Hematopoietic multipotent progenitor cell treated with erythropoietin and hydrocortisone succinate and interleukin-3 and kit ligand, for 4 days (in vitro differentiated cells): ENCODE data around the gene EVI5.
"Not testable (repeated sequence)": the region's sequence is repeated elsewhere in the genome, so short reads cannot be mapped to it uniquely, and the experiment has no call there.

Source experiments
- DNase-seq: peaks from one replicate; pipeline ENCODE4 v3.0.0-alpha.2; 2015

The EVI5 gene

DNA sequence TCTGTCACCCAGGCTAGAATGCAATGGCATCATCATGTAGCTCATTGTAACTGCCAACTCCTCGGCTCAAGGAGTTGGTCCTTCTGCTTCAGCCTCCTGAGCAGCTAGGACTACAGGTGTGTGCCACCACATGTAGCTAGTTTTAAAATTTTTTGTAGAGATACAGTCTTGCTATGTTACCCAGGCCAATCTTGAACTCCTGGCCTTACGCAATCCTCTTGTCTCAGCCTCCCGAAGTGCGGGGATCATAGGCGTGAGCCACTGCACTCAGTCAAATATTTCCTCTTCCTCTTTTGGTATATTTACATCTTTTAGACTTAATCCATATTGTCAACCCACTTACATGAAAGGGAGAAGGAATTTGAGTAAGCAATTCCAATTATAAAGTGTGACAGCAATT lies 121.1 kb downstream of the EVI5 start:
- DNase-seq, result peak; percentile 29

DNA sequence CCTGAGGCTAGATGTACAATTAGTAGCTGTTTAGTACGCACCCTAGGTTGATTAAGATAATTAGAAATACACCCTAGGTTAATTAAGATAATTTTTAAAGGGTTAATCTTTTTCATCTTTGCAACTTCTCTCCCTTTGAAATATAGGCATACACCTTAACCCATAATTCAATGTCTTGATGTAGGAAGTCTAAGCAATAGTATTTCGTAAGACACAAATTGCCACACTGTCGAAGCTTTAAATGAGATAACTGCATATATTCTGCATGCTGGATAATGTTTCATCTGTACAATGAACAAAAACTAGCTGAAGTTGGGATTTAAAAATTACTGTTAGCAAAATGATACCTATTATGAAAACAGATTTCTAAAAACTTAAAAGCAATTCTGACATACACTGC lies 122.9 kb downstream of the EVI5 start:
- peak; percentile 14 for DNase-seq

DNA sequence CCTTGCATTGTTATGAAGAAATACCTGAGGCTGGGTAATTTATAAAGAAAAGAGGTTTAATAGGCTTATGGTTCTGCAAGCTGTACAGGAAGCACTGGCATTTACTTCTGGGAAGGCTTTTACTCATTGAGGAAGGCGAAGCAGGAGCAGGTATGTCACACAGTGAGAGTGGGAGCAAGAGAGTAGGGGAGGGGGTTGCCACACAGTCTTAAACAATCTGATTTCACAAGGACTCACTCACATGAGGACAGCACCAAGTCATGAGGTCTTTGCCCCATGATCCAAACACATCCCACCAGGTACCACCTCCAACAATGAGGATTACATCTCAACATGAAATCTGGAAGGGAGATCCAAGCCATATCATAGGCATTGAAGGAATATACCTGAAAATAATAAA lies 127.2 kb downstream of the EVI5 start:
- no peak for DNase-seq

DNA sequence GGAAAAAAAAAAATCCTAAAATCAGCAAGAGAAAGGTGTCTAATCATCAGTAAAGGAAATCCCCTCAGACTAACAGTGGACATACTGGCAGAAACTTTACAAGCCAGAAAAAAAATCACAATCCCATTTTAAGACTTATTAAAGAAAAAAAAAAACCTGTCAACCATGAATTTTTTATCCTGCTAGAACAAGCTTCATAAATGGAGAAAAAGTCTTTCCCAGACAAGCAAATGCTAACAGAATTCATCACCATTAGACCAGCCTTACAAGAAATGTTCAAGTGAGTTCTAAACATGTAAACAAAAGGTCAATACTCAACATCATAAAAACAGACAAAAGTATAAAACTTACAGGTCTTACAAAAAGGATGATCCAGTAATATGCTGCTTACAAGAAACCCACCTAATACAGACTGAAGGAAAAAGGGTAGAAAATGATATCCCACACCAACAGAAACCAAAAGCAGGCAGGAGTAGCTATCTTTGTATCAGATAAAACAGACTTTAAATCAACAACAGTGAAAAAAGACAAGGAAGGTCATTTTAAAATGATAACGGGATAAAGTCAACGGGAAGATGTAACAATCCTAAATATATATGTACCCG lies 129.6 kb downstream of the EVI5 start:
- DNase-seq, result peak; percentile 3

DNA sequence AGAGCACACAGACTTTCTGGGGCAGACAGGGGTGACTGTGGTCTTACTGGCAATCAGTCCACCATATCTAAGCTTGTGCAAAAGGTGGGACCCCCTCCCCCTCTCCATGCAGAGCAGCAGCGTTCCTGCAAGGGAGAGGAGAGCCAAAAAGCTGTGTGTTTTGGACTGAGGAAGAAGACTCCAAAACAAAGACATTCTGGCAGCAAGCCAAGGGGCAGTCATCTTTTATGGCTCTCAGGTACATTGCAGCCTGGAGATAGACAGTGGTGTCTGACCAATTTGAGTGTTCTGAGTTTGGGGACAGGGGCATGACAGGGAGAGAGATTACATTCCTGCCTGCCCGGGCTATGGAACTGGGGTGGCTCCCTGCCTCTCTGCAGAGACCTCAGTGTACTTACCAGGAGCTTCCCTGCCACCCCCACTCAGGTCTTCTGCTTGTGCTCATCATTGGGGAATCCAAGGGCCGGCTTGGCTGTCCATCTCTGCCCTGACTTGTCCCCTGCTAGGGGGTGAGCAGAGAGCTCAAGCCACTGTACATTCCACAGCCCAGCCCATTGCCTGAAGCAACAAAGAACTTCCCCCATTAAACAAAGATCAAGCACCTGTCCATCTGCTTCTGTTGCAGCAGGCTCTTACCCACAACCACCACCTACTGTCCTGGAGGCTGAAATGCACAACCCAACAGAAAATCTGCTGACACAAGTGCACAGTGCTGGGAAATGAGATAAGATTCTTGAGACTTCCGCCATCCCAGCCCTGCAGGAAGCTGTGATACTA lies 131.1 kb downstream of the EVI5 start:
- DNase-seq, result peak; percentile 80

DNA sequence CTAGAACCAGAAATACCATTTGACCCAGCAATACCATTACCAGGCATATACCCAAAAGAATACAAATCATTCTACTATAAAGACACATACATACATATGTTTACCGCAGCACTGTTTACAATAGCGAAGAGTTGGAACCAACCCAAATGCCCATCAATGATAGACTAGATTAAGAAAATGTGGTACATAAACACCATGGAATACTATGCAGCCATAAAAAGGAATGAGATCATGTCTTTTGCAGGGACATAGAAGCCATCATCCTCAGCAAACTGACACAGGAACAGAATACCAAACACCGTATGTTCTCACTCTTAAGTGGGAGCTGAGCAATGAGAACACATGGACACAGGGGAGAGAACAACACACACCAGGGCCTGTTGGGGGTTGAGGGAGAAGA lies 144.2 kb downstream of the EVI5 start:
- not testable (repeated sequence) for DNase-seq

DNA sequence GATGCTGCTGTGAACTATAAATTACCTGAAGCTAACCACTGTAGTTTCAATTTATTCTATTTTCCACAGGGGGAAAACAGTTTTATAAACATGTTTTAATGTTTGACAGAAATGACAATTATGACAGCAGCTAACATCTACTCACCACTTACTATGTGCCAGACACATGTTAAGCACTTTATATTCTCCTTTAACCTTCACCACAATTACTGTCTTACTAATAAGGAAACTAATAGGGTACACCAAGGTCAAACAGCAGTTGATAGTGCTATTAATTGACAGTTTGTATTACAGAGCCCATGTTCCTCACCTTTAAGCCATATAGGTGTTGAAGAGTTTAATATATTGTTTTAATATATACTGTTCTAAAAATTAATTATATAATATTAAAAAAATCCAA lies 146.4 kb downstream of the EVI5 start:
- DNase-seq, result no peak

DNA sequence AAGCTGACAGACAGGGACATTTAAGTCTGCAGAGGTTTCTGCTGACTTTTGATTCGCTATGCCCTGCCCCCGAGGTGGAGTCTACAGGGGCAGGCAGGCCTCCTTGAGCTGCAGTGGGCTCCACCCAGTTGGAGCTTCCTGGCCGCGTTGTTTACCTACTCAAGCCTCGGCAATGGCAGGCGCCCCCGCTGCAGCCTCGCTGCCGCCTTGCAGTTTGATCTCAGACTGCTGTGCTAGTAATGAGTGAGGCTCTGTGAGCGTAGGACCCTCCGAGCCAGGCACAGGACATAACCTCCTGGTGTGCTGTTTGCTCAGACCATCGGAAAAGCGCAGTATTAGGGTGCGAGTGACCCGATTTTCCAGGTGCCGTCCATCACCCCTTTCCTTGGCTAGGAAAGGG lies 149.7 kb downstream of the EVI5 start:
- DNase-seq, result not testable (repeated sequence)

DNA sequence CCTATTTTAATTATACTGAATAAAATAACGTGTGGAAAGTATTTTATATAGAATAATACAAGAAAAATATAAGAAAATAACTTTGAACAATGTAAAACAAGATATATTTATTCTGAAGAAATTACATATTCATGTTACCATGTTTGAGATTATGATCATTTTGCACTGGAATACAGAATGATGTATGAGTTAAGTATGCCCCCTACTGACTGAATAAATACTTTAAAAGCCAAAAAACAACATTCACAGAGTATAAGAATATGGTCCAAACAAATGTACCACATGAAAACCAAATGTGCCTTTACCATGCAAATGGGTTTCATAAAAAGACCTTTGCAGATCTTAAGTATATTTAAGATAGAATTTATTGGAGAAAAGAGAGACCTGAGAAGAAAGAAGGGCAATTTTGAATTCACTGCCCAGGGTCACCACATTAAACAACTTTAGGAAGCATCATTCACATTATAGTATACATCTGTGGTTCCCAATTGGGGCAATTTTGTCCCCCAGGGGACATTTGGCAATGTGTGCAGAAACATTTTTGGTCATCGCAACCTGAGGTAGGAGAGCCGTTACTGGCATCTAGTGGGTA lies 161.6 kb downstream of the EVI5 start:
- peak; percentile 75 for DNase-seq

DNA sequence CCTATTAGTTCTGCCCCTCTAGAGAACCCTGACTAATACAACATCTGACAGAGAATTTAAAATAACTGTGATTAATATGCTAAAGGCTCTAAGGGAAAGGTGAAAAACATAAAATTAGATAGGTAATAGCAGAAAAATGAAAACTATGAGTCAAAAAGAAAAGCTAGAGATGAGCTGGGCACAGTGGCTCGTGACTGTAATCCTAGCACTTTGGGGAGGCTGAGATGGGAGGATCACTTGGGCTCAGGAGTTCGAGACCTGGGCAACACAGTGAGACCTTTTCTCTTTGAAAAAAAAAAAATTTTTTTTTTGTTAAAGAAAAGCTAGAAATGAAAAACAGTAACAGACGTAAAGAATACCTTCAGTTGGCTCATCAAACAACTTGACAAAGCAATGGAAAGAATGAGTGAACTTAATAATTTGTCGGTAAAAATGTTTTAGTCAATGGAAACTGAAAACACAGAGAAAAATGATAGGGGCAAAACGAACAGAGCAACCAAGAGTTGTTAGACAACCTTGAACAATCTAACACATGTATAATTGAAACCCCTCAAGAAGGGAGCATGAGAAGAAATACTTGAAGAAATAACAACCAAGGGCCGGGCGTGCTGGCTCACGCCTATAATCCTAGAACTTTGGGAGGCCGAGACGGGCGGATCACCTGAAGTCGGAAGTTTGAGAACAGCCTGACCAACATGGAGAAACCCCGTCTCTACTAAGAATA lies 165.3 kb downstream of the EVI5 start:
- DNase-seq, result no peak

DNA sequence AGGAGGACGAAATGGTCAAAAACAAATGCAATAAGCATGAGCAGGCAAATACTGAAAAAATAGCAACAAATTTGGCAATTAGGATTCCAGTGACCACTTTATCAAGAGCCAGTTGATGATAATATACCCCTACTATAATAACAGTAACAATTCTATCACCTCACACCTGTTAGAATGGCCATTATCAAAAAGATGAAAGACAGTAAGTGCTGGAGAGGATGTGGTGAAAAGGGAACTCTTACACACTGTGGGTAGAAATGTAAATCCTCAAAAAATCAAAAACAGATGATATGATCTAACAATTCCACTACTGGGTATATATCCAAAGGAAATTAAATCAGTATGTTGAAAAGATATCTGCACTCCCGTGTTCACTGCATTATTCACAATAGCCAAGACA lies 183.9 kb downstream of the EVI5 start:
- DNase-seq, result no peak

DNA sequence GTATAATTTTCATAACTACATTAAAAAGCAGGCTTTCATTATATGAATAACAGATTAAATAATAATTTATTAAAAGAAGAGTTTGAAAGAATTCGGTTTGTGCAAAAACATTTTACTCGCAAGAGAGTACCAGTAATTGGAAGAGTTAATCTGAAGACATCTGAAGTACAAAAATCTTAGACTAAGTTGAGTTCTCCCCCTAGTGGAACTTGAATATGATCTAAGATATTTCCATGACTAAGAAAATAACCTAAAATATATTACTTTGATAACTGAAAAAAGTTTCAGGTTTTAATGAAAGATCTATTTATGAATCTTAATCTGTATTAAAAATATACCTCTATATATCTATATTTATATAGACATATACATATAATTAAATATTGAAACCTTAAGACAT lies 185.7 kb downstream of the EVI5 start:
- peak; percentile 82 for DNase-seq

DNA sequence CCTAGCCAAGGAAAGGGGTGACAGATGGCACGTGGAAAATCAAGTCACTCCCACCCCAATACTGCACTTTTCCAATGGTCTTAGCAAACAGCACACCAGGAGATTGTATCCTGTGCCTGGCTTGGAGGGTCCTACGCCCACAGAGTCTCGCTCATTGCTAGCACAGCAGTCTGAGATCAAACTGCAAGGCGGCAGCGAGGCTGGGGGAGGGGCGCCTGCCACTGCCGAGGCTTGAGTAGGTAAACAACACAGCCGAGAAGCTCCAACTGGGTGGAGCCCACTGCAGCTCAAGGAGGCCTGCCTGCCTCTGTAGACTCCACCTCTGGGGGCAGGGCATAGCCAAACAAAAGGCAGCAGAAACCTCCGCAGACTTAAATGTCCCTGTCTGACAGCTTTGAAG lies 195.5 kb downstream of the EVI5 start:
- not testable (repeated sequence) for DNase-seq

DNA sequence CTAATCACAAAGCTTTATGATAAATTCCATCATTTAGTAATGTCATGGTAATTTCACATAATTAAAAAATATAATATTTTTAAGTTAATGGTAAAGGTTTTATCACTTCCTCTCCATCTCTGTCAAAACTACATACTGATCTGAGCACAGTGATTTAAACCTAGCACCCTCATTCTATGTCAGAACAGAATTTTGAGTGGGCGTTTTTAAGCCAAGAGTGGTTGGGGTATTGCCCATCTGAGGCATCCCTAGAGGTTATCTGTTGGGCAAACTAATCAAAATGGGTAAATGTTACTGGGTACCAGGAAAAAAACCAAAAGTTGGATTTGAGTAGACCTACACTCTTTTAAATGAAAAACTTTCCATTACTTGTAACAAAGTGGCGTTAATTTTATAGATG lies 197.5 kb downstream of the EVI5 start:
- no peak for DNase-seq

DNA sequence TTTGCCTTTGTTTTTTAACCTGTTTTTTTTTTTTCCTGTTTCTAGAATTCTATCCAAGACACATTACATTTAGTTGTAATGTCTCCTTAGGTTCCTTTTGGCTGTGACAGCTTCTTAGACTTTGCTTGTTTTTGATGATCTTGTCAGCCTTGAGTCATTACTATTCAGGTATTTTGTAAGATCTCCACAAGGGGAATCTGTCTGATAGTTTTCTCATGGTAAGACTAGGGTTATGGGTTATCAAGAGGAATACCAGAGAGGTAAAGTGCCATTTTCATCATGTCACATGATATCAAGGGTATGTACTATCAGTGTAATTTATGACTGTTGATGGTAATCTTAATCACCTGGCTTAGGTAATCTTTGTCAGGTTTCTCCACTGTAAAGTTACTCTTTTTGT lies 199.1 kb downstream of the EVI5 start:
- DNase-seq, result no peak

DNA sequence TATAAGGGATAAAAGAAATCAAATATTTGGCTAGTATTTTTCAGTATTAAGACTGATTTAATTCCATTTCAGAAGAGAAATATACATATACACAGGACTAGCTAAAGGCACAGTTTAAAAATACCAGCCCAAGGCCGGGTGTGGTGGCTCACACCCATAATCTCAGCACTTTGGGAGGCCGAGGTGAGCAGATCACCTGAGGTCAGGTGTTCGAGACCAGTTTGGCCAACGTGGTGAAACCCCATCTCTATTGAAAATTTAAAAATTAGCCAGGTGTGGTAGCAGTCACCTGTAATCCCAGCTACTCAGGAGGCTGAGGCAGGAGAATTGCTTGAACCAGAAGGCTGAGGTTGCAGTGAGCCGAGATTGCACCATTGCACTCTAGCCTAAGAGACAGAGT lies 200.1 kb downstream of the EVI5 start:
- DNase-seq, result not testable (repeated sequence)

DNA sequence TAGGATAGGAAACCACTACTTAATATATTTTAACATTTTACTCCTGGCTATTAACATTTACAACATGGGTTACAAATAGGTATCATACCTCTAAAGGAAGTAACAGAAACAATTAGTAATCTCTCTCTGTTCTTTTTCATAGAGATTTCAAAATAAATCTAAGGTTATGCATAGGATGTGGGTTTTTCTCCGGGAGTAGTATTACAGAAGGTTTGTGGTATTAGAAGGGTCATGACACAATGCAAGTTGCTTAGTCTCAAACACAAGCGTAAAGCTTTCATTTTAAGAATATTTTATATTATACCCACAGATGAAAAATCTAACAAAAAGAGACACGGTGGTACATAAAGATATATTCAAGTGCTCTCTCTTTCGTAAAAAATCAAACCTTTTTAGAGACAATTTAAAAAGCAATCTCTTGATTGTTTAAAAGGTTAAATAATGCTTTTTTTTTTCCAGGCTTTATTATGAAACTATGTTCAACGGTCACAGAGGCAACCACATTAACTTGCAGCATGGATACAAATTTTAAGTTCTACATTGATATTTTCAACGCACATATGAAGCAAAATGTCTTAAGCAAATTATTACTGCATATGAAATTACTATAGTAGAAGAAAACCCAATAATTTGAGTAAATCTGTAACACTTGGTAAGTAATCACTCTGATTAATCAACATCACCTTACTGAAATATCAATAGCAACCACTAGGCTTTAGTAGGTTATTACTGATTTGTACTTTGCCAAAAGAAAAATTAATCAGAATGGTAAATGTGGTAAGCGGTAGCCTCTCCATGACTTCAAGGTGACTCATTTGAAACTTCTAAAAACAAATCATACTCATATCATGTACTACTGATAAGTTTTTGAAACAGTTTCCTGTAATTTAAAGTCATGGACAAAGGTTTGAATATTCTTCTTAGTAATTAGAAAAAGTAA lies 200.8 kb downstream of the EVI5 start:
- peak; percentile 82 for DNase-seq

DNA sequence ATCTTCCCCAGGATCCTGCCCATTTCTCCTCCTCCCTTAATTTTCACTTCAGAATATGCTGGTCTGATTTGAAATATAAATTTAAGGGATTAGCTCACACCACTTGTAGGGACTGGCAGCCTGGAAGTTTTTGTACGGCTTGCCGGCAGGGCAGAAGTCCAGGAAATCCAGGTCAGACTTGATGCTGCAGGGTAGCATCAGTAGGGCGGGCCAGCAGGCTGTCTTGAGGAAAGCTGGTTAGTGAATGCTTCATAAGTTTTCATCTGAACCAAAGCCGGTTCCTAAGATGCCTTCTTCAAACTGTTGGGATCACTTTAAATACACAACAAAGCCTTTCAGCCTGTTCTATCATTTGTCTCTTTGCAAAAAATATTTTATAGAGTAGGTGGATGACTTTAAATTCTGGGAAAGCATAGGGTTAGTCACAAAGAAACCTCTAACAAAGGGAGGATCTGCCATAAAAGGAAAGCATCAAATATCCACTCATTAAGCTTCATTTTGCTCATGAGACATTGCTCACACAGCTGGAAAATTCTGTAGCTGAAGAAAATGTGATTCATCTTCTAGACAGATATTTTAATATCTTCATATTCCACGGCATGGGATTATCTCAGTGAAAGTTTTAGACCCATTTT lies 207.5 kb downstream of the EVI5 start:
- DNase-seq, result no peak

DNA sequence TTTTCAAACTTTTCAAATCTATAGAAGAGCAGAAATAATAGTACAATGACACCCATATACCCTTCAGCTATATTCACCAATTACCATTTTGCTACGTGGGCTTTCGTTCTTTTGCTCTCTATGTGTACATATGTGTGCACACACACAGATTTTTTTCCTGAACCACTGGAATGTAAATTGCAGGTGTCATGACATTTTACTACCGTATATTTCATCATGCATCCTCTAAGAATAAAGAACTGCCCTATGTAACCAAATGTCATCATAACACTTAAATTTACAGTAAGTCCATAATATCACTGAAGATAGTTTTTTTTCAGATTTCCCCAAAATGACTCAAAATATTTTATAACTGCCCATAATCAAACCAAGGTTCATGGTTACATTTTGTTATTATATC lies 209.8 kb downstream of the EVI5 start:
- DNase-seq, result no peak

DNA sequence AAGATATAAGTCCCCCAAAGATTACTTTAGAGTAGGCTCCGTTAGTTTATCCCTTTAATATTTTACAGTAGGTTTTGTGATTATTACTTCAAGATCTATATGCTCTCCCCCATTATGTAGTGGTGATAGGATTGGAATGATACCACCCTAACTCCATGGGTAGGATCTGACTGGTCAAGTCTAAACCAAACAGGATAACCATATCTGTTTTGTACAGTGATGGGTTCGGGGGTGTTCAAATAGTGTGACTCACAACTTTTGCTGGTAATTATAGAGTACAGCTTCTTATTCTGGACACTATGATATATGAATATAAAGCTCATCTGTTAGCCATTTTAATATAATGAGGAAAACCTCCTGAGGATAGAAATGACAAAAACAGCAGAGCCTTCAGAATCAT lies 212.4 kb downstream of the EVI5 start:
- DNase-seq, result no peak

DNA sequence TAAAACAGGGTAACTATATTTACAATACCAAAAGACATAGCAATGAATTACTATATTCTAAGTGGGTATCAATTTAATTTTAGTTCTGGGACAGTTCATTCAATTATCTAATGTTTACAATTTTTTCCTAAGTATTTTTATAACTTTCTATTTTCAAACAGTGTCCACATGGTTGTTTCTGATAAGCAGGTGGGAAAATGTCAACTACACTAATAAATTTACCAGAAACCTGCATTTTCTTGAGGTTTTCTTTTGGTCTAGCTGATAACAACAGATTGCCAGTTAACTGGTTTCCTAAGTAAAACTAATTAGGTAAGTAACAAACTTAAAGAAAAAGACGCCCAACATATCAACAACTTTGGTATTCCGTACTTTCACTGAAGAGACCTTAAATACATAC lies 213.3 kb downstream of the EVI5 start:
- peak; percentile 37 for DNase-seq
